Measurements from ENCODE around the gene SSTR1.

Gene SSTR1

GRCh38 chr14:38207377-38207735 lies 348 bp upstream of the SSTR1 start:
- no peak for TF ChIP-seq POLR2A (IDR thresholded peaks at IDR 0.05; ENCODE audit: low read depth, low read length)
- no peak for DNase-seq (ENCODE audit: insufficient read length, low spot score)
- FAIRE-seq, result no peak

GRCh38 chr14:38208618-38209562 lies 1.2 kb downstream of the SSTR1 start:
- TF ChIP-seq POLR2A (IDR thresholded peaks at IDR 0.05; ENCODE audit: low read depth, low read length), result no peak

GRCh38 chr14:38209572-38210557 lies 2.2 kb downstream of the SSTR1 start:
- FAIRE-seq (no peak), DNase-seq (ENCODE audit: insufficient read length, low spot score) (no peak)
- TF ChIP-seq POLR2A (IDR thresholded peaks at IDR 0.05; ENCODE audit: low read depth, low read length), result no peak

More at GRCh38 chr14:38208618-38209562, 1.2 kb downstream of the SSTR1 start:
- FAIRE-seq (no peak), DNase-seq (ENCODE audit: insufficient read length, low spot score) (no peak)

GRCh38 chr14:38210587-38211216 lies 3.0 kb downstream of the SSTR1 start:
- FAIRE-seq, result no peak
- no peak for DNase-seq (ENCODE audit: insufficient read length, low spot score)
- no peak for TF ChIP-seq POLR2A (IDR thresholded peaks at IDR 0.05; ENCODE audit: low read depth, low read length)

GRCh38 chr14:38211255-38211735 lies 3.6 kb downstream of the SSTR1 start:
- no peak for TF ChIP-seq POLR2A (IDR thresholded peaks at IDR 0.05; ENCODE audit: low read depth, low read length)
- no peak for FAIRE-seq
- DNase-seq (ENCODE audit: insufficient read length, low spot score), result no peak

- no peak for FAIRE-seq
- TF ChIP-seq POLR2A (IDR thresholded peaks at IDR 0.05; ENCODE audit: low read depth, low read length), result no peak
- no peak for DNase-seq (ENCODE audit: insufficient read length, low spot score)
These were observed 4.4 kb downstream of the SSTR1 start for GRCh38 chr14:38212111-38212510.

- DNase-seq (ENCODE audit: insufficient read length, low spot score) (no peak), FAIRE-seq (no peak)
- no peak for TF ChIP-seq POLR2A (IDR thresholded peaks at IDR 0.05; ENCODE audit: low read depth, low read length)
These were observed 5.3 kb downstream of the SSTR1 start for GRCh38 chr14:38213001-38213400.

- no peak for FAIRE-seq
- no peak for TF ChIP-seq POLR2A (IDR thresholded peaks at IDR 0.05; ENCODE audit: low read depth, low read length)
These were observed 9.8 kb downstream of the SSTR1 start for GRCh38 chr14:38217553-38217952.

GRCh38 chr14:38221077-38221476 lies 13.4 kb downstream of the SSTR1 start:
- no peak for FAIRE-seq

More at GRCh38 chr14:38217553-38217952, 9.8 kb downstream of the SSTR1 start:
- no peak for DNase-seq (ENCODE audit: insufficient read length, low spot score)

GRCh38 chr14:38224338-38224737 lies 16.6 kb downstream of the SSTR1 start:
- FAIRE-seq (no peak), DNase-seq (ENCODE audit: insufficient read length, low spot score) (no peak)
- TF ChIP-seq POLR2A (IDR thresholded peaks at IDR 0.05; ENCODE audit: low read depth, low read length), result no peak

More at GRCh38 chr14:38221077-38221476, 13.4 kb downstream of the SSTR1 start:
- TF ChIP-seq POLR2A (IDR thresholded peaks at IDR 0.05; ENCODE audit: low read depth, low read length), result no peak
- DNase-seq (ENCODE audit: insufficient read length, low spot score), result no peak

- no peak for FAIRE-seq
- no peak for TF ChIP-seq POLR2A (IDR thresholded peaks at IDR 0.05; ENCODE audit: low read depth, low read length)
- no peak for DNase-seq (ENCODE audit: insufficient read length, low spot score)
These were observed 18.2 kb downstream of the SSTR1 start for GRCh38 chr14:38225946-38226345.

GRCh38 chr14:38226366-38226765 lies 18.7 kb downstream of the SSTR1 start:
- TF ChIP-seq POLR2A (IDR thresholded peaks at IDR 0.05; ENCODE audit: low read depth, low read length), result no peak
- FAIRE-seq (no peak), DNase-seq (ENCODE audit: insufficient read length, low spot score) (no peak)

GRCh38 chr14:38233218-38233617 lies 25.5 kb downstream of the SSTR1 start:
- DNase-seq (ENCODE audit: insufficient read length, low spot score) (no peak), FAIRE-seq (no peak)
- no peak for TF ChIP-seq POLR2A (IDR thresholded peaks at IDR 0.05; ENCODE audit: low read depth, low read length)

All from H54 (cell line).